HG03064 (cell line): Measurements from ENCODE around the gene SASS6.
"Not testable (repeated sequence)": the region's sequence is repeated elsewhere in the genome, so short reads cannot be mapped to it uniquely, and the experiment has no call there.

Experiments
- ATAC-seq: cut with Tn5 transposase; IDR thresholded peaks from one replicate; pipeline ENCODE4 v1.9.1; 2021; ENCODE audit warnings: low read depth; ENCODE audit not compliant: unreplicated experiment

The SASS6 gene

GRCh38 chr1:100051893-100052292, 80.8 kb downstream of the SASS6 start:
- ATAC-seq: no peak

- no peak for ATAC-seq
These were observed 81.3 kb downstream of the SASS6 start for GRCh38 chr1:100051401-100051800.

- no peak for ATAC-seq
These were observed 82.6 kb downstream of the SASS6 start for GRCh38 chr1:100050139-100050538.

GRCh38 chr1:100047235-100047708, 85.5 kb downstream of the SASS6 start:
- not testable (repeated sequence) for ATAC-seq

- no peak for ATAC-seq
These were observed 87.5 kb downstream of the SASS6 start for GRCh38 chr1:100045206-100045605.

- no peak for ATAC-seq
These were observed 93.1 kb downstream of the SASS6 start for GRCh38 chr1:100039591-100039990.

GRCh38 chr1:100038660-100039287, 94.0 kb downstream of the SASS6 start:
- peak; percentile 30 for ATAC-seq

GRCh38 chr1:100037927-100038659, 94.6 kb downstream of the SASS6 start:
- peak; percentile 87 for ATAC-seq

GRCh38 chr1:100037656-100037926, 95.1 kb downstream of the SASS6 start:
- no peak for ATAC-seq

GRCh38 chr1:100036718-100037655, 95.7 kb downstream of the SASS6 start:
- ATAC-seq: no peak

GRCh38 chr1:100035214-100035613, 97.5 kb downstream of the SASS6 start:
- no peak for ATAC-seq

GRCh38 chr1:100034470-100034869, 98.3 kb downstream of the SASS6 start:
- no peak for ATAC-seq
